Vagina (tissue), 2 donors: ENCODE measurements around the gene C6. TPM values are rescaled to one million over a fixed set of nuclear protein-coding genes. Genes with fewer than 3 reads are reported as not detected.

Source experiments
- DNase-seq, 2 donors: peaks; one replicate each; pipeline ENCODE4 v3.0.0-alpha.2; 2017; ENCODE audit errors: extremely low spot score in 2 of 2
- H3K27ac ChIP-seq: fragments of 200-600 bp; sonication (generic); one replicate; pipeline ENCODE4 v1.5.1; 2019
- H3K27me3 ChIP-seq: fragments of 200-600 bp; sonication (generic); one replicate; pipeline ENCODE4 v1.5.1; 2019
- H3K36me3 ChIP-seq, 2 donors: fragments of 200-600 bp; sonication (generic); one replicate each; pipeline ENCODE4 v1.5.1; 2017 to 2019
- H3K4me1 ChIP-seq: fragments of 200-600 bp; sonication (generic); one replicate; pipeline ENCODE4 v1.5.1; 2019
- H3K4me3 ChIP-seq, 2 donors: fragments of 200-600 bp; sonication (generic); 1 replicate in 1 of 2; 2 replicates in 1 of 2; pipeline ENCODE4 v1.5.1; 2016 to 2019
- H3K9me3 ChIP-seq: fragments of 200-600 bp; sonication (generic); one replicate; pipeline ENCODE4 v1.5.1; 2019
- CTCF ChIP-seq, 3 experiments: fragments of 450-650 bp in 2 of 3; fragments of 200-600 bp in 1 of 3; sonication (generic) in 1 of 3; IDR thresholded peaks; one replicate each; pipeline ENCODE4 v1.5.1; 2017 to 2019; ENCODE audit warnings: antibody characterized with exemption in 3 of 3, mild to moderate bottlenecking in 2 of 3, moderate library complexity in 2 of 3
- POLR2A ChIP-seq, 2 donors: fragments of 450-650 bp; IDR thresholded peaks; one replicate each; pipeline ENCODE4 v1.6.1; 2017; ENCODE audit warnings: antibody characterized with exemption in 2 of 2, mild to moderate bottlenecking in 2 of 2, moderate library complexity in 2 of 2
- POLR2AphosphoS5 ChIP-seq, 2 donors: sonication (generic); formaldehyde crosslinking; IDR thresholded peaks; one replicate each; pipeline ENCODE4 v1.9.0; 2017; ENCODE audit warnings: antibody characterized with exemption in 2 of 2, mild to moderate bottlenecking in 2 of 2, low read depth in 1 of 2; ENCODE audit not compliant: insufficient read depth in 1 of 2
- intact Hi-C: fragments of 100-400 bp; cut with DNase I; formaldehyde crosslinking; loops from one replicate; pipeline ENCODE4 v1.15.1; 2023
- total RNA-seq: library from RNA; depleted of rRNA; stranded (reverse); fragments of >200 nt; gene quantifications from one replicate; pipeline ENCODE4 v1.2.3, GENCODE V29; 2016

The C6 gene
- total RNA-seq, 1 donor from 2014 or later, result 2.0 TPM

- Histone ChIP-seq H3K27ac (peak overlapping the region; percentile 21), H3K9me3 (no peaks in the 10 kb centered on the region), H3K36me3 (no peaks in the 10 kb centered on the region), H3K4me3 (no peak overlapping the region), H3K27me3 (no peaks in the 10 kb centered on the region), H3K4me1 (peaks cover 5% of the 10 kb centered on the region)
- no peak for DNase-seq
- intact Hi-C loops, result no loop called here
- no peak for TF ChIP-seq POLR2A (IDR thresholded peaks at IDR 0.05)
- no peak for TF ChIP-seq POLR2AphosphoS5 (IDR thresholded peaks at IDR 0.05; ENCODE audit: insufficient read depth in 1 of 2, low read depth in 1 of 2)
- TF ChIP-seq CTCF (IDR thresholded peaks at IDR 0.05), result no peak
Measured at GRCh38 chr5:41115281-41115680, 98.1 kb downstream of the C6 start.

GRCh38 chr5:41112486-41113455 is 100.6 kb downstream of the C6 start:
- no peaks in the 10 kb centered on the region for H3K36me3 ChIP-seq
- DNase-seq, result no peak
- no peaks in the 10 kb centered on the region for H3K9me3 ChIP-seq
- peaks cover 5% of the 10 kb centered on the region for H3K4me1 ChIP-seq
- intact Hi-C loops, result no loop called here
- TF ChIP-seq CTCF (IDR thresholded peaks at IDR 0.05), result no peak
- TF ChIP-seq POLR2A (IDR thresholded peaks at IDR 0.05), result no peak
- TF ChIP-seq POLR2AphosphoS5 (IDR thresholded peaks at IDR 0.05; ENCODE audit: insufficient read depth in 1 of 2, low read depth in 1 of 2), result no peak
- no peaks in the 10 kb centered on the region for H3K27me3 ChIP-seq
- H3K27ac ChIP-seq, result no peak overlapping the region
- no peak overlapping the region for H3K4me3 ChIP-seq

- H3K27me3 ChIP-seq, result no peaks in the 10 kb centered on the region
- DNase-seq, result no peak
- intact Hi-C loops, result no loop called here
- H3K4me1 ChIP-seq, result peaks cover 5% of the 10 kb centered on the region
- TF ChIP-seq POLR2A (IDR thresholded peaks at IDR 0.05), result no peak
- no peak for TF ChIP-seq POLR2AphosphoS5 (IDR thresholded peaks at IDR 0.05; ENCODE audit: insufficient read depth in 1 of 2, low read depth in 1 of 2)
- TF ChIP-seq CTCF (IDR thresholded peaks at IDR 0.05), result no peak
- no peaks in the 10 kb centered on the region for H3K9me3 ChIP-seq
- no peak overlapping the region for H3K27ac ChIP-seq
- no peaks in the 10 kb centered on the region for H3K36me3 ChIP-seq
- H3K4me3 ChIP-seq, result no peak overlapping the region
Measured at GRCh38 chr5:41109186-41109585, 104.1 kb downstream of the C6 start.

- H3K9me3 ChIP-seq, result no peaks in the 10 kb centered on the region
- TF ChIP-seq POLR2A (IDR thresholded peaks at IDR 0.05) (no peak), CTCF (IDR thresholded peaks at IDR 0.05) (no peak), POLR2AphosphoS5 (IDR thresholded peaks at IDR 0.05; ENCODE audit: insufficient read depth in 1 of 2, low read depth in 1 of 2) (no peak)
- H3K4me3 ChIP-seq, result no peak overlapping the region
- no peaks in the 10 kb centered on the region for H3K4me1 ChIP-seq
- no peak overlapping the region for H3K27ac ChIP-seq
- no peaks in the 10 kb centered on the region for H3K36me3 ChIP-seq
- intact Hi-C loops, result no loop called here
- DNase-seq, result no peak
- no peaks in the 10 kb centered on the region for H3K27me3 ChIP-seq
Measured at GRCh38 chr5:41102341-41102740, 111.0 kb downstream of the C6 start.

- H3K27ac ChIP-seq, result no peak overlapping the region
- H3K4me1 ChIP-seq, result no peaks in the 10 kb centered on the region
- H3K27me3 ChIP-seq, result no peaks in the 10 kb centered on the region
- no peak overlapping the region for H3K4me3 ChIP-seq
- H3K36me3 ChIP-seq, result no peaks in the 10 kb centered on the region
- no peak for TF ChIP-seq POLR2A (IDR thresholded peaks at IDR 0.05)
- TF ChIP-seq CTCF (IDR thresholded peaks at IDR 0.05), result no peak
- TF ChIP-seq POLR2AphosphoS5 (IDR thresholded peaks at IDR 0.05; ENCODE audit: insufficient read depth in 1 of 2, low read depth in 1 of 2), result no peak
- no peaks in the 10 kb centered on the region for H3K9me3 ChIP-seq
- intact Hi-C loops, result no loop called here
- no peak for DNase-seq
Measured at GRCh38 chr5:41097642-41098041, 115.7 kb downstream of the C6 start.
